Upper lobe of left lung (tissue), 4 donors: ENCODE results near the gene DDX1.

ENCODE experiments used
- CTCF ChIP-seq, 6 experiments: fragments of 450-650 bp in 4 of 6; fragments of 200-600 bp in 2 of 6; sonication (generic) in 2 of 6; IDR thresholded peaks; one replicate each; pipeline ENCODE4 v1.5.1; 2016 to 2019; ENCODE audit warnings: antibody characterized with exemption in 6 of 6
- EP300 ChIP-seq, 4 donors: sonication (generic); formaldehyde crosslinking; IDR thresholded peaks; one replicate each; pipeline ENCODE4 v1.5.1; 2017; ENCODE audit warnings: antibody characterized with exemption in 4 of 4, control low read depth in 2 of 4
- POLR2A ChIP-seq, 4 donors: fragments of 450-650 bp; IDR thresholded peaks; one replicate each; pipeline ENCODE4 v1.5.1; 2016 to 2017; ENCODE audit warnings: antibody characterized with exemption in 4 of 4, mild to moderate bottlenecking in 2 of 4
- POLR2AphosphoS5 ChIP-seq, 2 donors: sonication (generic); formaldehyde crosslinking; IDR thresholded peaks; one replicate each; pipeline ENCODE4 v1.5.1; 2017; ENCODE audit warnings: antibody characterized with exemption in 2 of 2

DNA sequence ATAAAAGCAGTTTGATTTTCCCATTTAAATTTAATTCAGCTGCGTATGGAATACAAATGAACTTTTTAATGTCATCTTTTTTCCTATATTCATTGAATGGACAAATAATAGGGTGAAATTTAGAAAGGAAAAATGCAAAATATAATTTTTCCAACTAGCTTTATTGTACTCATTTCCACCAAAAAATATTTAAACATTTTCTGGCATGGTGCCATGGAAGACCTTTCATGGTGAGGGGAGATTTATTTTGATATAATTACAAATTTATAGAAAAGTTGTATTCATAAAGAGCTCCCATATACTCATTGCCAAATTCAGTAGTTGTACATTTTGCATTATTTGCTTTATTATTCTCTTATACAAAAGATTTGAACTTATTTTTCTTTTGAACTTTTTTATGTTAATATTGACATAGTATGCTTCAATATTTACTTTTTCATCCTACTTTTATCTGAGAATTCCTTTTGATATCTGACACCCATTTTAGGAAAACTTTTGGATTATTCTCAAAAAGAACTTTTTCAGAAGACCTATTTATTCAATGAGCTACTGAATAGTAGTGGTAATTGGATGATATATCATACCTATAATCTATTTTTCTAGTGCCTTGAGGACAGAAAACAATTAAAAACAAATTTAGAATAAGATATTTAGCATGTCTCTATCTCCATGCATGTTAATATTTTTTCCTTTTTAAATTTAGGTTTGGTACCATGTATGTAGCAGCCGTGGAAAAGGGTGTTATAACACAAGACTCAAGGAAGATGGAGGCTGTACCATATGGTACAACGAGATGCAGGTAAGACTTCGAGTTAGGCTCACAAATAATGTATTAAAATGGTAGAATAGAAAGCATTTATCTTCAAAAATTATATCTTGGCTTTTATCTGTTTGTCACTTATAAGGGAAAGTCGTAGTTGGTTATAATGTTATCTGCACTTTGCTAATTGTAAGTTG, 37.5 kb downstream of the DDX1 start:
- TF ChIP-seq CTCF (IDR thresholded peaks at IDR 0.05), result no peak
- no peak for TF ChIP-seq POLR2A (IDR thresholded peaks at IDR 0.05)
- TF ChIP-seq EP300 (IDR thresholded peaks at IDR 0.05), result no peak
- TF ChIP-seq POLR2AphosphoS5 (IDR thresholded peaks at IDR 0.05), result no peak
